HG02870 (cell line): ENCODE results near the gene DNAJC15.
"Not testable (repeated sequence)": the region's sequence is repeated elsewhere in the genome, so short reads cannot be mapped to it uniquely, and the experiment has no call there.

ENCODE experiments used
- ATAC-seq: cut with Tn5 transposase; IDR thresholded peaks from one replicate; pipeline ENCODE4 v1.9.1; 2021; ENCODE audit warnings: mild to moderate bottlenecking, moderate library complexity; ENCODE audit not compliant: unreplicated experiment

DNAJC15 gene

GRCh38 chr13:43023289-43023963, at the start of gene DNAJC15:
TSS of gene DNAJC15 (plus strand) at chr13:43023586. CDS start at chr13:43023627, 41 bp downstream.
- peak; percentile 78 for ATAC-seq

GRCh38 chr13:42976066-42976465, 47.3 kb upstream of the DNAJC15 start:
- no peak for ATAC-seq

DNA sequence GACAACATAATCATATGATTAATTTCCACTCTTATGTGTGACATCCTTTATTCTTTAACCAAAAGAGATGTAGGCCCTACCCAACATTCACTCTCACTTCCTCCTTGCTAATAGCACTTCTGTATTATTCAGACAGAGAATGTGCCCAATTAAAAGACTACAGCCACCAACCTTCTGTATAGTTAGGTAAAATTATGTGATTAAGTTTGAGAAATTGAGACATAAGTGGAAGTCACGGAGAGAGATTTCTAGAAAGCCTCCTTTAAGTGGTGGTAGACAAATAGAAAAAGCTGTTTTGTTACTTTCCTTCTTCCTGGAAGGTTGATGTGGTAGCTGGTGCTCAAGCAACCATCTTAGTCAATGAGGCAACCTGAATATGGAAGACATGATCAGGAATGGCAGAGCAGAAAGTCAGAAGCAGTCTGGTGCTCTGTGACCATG, 46.1 kb upstream of the DNAJC15 start:
- no peak for ATAC-seq

GRCh38 chr13:42981317-42981716, 42.1 kb upstream of the DNAJC15 start:
- ATAC-seq = no peak

- no peak for ATAC-seq
These were observed 41.5 kb upstream of the DNAJC15 start for GRCh38 chr13:42981853-42982252.

- ATAC-seq = no peak
These were observed 39.4 kb upstream of the DNAJC15 start for GRCh38 chr13:42984026-42984425.

- ATAC-seq = peak; percentile 55
These were observed 38.7 kb upstream of the DNAJC15 start for GRCh38 chr13:42984691-42985090.

DNA sequence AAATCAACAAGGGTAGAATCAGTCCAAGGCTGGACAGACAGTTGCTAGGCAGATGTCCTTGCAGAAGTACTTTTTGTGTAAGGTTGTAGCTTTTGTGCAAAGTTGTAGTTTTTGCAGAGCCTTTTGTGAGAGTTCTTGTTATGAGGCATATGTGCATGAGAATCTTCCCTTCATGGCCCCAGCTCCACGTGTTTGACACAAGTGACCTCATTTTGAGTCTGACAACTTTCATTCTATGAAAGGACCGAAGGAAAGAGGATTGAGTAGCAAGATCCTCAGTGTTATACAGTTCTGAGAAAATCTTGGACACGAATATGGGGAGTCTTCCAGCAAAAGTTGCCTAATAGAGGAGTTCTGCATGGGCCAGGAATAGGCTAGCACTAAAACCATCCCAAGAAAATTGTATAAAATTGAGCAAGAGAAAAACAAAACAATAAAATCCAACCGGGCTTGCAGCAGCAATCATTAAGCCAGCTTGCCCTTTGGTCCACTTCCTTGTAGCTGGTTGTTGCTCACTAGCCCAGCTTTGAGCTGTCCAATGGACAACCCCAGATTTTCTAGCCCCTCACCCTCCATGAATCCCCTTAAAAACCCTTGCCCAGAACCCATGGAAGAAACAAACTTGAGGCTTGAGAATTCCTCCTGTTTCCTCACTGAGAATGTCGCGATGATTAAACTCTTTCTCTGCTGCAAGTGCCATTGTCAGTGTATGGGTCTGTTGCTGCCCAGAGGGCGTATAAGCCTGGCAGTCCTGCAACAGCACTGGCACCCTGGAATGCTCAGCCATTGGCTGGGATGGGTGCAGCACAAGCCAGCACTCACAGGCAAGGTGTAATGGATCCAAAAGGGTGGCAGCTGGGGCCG, 37.8 kb upstream of the DNAJC15 start:
- no peak for ATAC-seq

DNA sequence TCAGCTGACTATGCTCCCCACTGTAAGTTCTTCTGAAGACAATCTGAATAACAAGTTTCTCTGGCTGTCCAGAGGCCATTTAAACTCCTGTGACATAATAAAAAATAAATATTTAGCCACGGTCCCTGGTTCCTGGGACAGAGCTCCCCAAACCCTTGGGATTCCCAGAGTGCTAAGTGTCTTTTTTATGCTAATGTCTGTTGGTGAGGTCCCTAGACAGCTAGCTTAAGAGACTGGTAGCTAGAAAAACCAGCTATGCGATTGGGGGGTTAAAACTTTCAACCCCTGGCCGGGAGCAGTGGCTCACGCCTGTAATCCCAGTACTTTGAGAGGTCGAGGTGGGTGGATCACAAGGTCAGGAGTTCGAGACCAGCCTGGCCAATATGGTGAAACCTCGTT, 37.2 kb upstream of the DNAJC15 start:
- ATAC-seq = no peak

- ATAC-seq = no peak
These were observed 32.8 kb upstream of the DNAJC15 start for GRCh38 chr13:42990291-42991232.

GRCh38 chr13:42991233-42991897, 32.0 kb upstream of the DNAJC15 start:
- not testable (repeated sequence) for ATAC-seq

GRCh38 chr13:42991898-42992763, 31.3 kb upstream of the DNAJC15 start, which contains the start of gene EPSTI1:
TSS of gene EPSTI1 (minus strand) at chr13:42992241. CDS start at chr13:42992165, 76 bp downstream.
- ATAC-seq = peak; percentile 77

DNA sequence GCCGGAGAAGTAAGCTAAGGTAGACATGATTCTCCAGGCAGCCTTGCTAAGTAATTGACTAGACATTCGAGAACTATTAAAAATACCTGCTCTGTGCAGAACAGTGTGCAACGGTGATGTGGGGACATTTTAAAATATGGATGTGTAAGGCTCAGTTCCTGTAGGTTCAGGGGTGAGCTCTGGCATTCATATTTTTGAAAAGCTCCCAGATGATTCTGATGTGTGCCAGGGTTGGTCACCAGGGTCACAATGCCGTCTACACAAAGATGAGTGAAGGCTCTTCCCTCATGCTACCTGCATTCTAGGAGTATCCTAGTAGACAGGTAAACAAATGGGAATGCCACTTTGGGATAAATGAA, 30.6 kb upstream of the DNAJC15 start:
- no peak for ATAC-seq

- no peak for ATAC-seq
These were observed 28.5 kb upstream of the DNAJC15 start for GRCh38 chr13:42994878-42995277.

DNA sequence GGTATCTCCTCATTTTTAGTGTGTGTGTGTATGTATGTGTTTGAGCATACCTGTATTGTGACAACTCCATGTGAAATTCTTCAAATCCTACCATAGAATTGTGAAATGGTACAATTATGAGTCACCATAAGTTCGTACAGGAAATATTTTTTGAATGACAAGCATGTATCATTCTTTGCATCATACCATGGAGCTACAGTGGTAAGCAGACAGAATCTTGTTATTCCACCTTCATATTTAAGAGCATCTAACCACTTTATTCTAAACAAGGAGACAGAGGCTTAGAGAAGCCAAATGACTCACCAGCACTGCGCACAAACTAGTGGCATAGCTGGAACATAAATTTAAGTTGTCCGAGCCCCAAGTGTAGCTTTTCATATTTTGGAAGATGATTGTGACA, 26.8 kb upstream of the DNAJC15 start:
- ATAC-seq = no peak

DNA sequence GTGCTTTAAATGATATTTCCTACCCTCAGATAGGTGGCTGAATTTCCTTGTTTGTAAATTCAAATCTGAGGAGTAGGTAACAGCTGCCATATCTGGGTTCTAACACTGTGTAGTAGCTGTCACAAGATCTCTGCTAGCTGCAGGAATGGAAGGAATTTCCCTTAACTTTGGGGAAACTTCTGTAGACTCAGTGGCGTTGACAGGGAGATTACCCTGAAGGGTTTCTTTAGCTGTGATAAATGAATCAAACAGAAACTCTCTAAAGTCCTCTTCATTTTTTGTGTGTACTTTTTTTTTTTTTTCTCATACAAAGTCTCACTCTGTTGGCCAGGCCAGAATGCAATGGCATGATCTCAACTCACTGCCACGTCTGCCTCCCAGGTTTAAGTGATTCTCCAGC, 26.0 kb upstream of the DNAJC15 start:
- ATAC-seq = peak; percentile 61

GRCh38 chr13:42999491-42999890, 23.9 kb upstream of the DNAJC15 start:
- no peak for ATAC-seq

DNA sequence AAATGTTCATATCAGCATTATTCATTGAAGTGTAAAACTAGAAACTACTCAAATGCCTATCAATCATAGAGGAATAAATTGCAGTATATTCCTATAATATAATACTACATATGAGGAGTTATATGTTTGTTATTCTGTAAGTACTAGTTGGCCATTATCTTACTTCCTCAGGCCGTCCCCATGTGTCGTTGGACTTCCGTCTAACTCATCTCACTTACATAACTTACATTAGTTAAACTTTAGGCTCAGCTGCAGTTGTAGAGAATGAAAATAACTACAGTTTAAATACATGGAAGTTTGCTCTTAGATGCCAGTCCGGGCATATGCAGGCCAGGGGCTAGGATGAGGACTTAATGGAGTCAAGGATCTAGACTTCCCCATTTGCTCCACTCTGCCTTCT, 22.7 kb upstream of the DNAJC15 start:
- ATAC-seq = no peak

DNA sequence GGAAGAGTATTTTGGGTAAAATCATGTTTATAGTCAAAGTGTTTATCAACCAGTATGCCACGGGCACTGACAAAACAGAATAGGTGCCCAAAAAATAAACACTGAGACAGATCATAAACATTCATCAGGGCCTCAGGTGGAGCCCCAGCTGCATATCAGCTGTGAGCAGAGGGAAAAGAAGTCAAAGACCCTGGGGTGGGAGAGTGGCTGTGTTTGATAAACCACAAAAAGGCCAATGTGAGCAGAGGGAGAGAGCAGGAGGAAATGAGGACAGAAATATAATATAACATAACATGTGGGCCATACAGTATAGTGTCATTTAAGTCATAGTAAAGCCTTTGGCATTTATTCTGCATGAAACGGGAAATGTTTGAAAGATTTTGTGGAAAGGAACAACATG, 21.4 kb upstream of the DNAJC15 start:
- no peak for ATAC-seq

- no peak for ATAC-seq
These were observed 20.4 kb upstream of the DNAJC15 start for GRCh38 chr13:43003010-43003409.
